Panc1 (cell line): ENCODE results near the gene KIAA1671. TPM values are rescaled to one million over a fixed set of nuclear protein-coding genes. Genes with fewer than 3 reads are reported as not detected.
A peak's percentile ranks its signal among the peaks of the same experiment; 100 is the strongest.

Source experiments
- ATAC-seq: fragments of 200-7000 bp; cut with Tn5 transposase; 2 replicates; pipeline ENCODE4 v1.9.1; 2020; ENCODE audit warnings: mild to moderate bottlenecking, moderate library complexity
- BruUV-seq: library from RNA; stranded (reverse); fragments of 400-500 nt; replicated peaks from 2 replicates; lab custom pipeline; 2021; lab: Mats Ljungman, UMichigan
- CTCF ChIA-PET: fragments of 300-600 bp; sonication (Branson Sonifier 250); formaldehyde crosslinking; loops from one replicate; lab custom pipeline; 2022; ENCODE audit warnings: antibody characterized with exemption; lab: Charles Lee
- POLR2A ChIA-PET: fragments of 300-600 bp; sonication (Branson Sonifier 250); formaldehyde crosslinking; loops from one replicate; lab custom pipeline; 2022; ENCODE audit warnings: antibody characterized with exemption; lab: Charles Lee
- DNase-seq: peaks from one replicate; pipeline ENCODE4 v3.0.0-alpha.2; 2010; ENCODE audit warnings: low read depth, low spot score
- H3K27ac ChIP-seq: 2 replicates; pipeline ENCODE4 v1.5.1; 2011; ENCODE audit warnings: mild to moderate bottlenecking, low read length, inconsistent platforms
- H3K27me3 ChIP-seq: fragments of 200-500 bp; sonication (Bioruptor generic); 2 replicates; pipeline ENCODE4 v1.6.0; 2014; ENCODE audit warnings: low read length, inconsistent platforms; ENCODE audit not compliant: control insufficient read depth, insufficient read depth
- H3K36me3 ChIP-seq: fragments of 200-500 bp; sonication (Bioruptor generic); 2 replicates; pipeline ENCODE4 v1.5.1; 2014; ENCODE audit warnings: inconsistent platforms, mild to moderate bottlenecking, low read length, moderate library complexity; ENCODE audit not compliant: control insufficient read depth, insufficient read depth
- H3K4me1 ChIP-seq: 2 replicates; pipeline ENCODE4 v1.5.1; 2011; ENCODE audit warnings: inconsistent platforms, mild to moderate bottlenecking, low read length, moderate library complexity; ENCODE audit not compliant: control insufficient read depth, insufficient read depth
- H3K4me3 ChIP-seq, 2 experiments: 2 replicates each; pipeline ENCODE4 v1.5.1; 2011 to 2012; ENCODE audit warnings: low read depth in 2 of 2, low read length in 2 of 2, mild to moderate bottlenecking in 2 of 2, inconsistent platforms in 1 of 2, moderate library complexity in 1 of 2
- H3K9me3 ChIP-seq: fragments of 200-500 bp; sonication (Bioruptor generic); 2 replicates; pipeline ENCODE4 v1.5.1; 2014; ENCODE audit warnings: low read depth, mild to moderate bottlenecking, inconsistent platforms, low read length, moderate library complexity; ENCODE audit not compliant: control insufficient read depth, insufficient read depth
- CTCF ChIP-seq: fragments of 450-650 bp; IDR thresholded peaks from 2 replicates; pipeline ENCODE4 v1.5.1; 2017; ENCODE audit warnings: mild to moderate bottlenecking
- POLR2AphosphoS5 ChIP-seq: IDR thresholded peaks from 2 replicates; pipeline ENCODE4 v1.6.1; 2012; ENCODE audit warnings: mild to moderate bottlenecking, low read depth, low read length, moderate library complexity
- REST ChIP-seq, 2 experiments: IDR thresholded peaks; 2 replicates each; pipeline ENCODE4 v1.6.1; 2011 to 2012; ENCODE audit warnings: low read depth in 2 of 2, control low read depth in 1 of 2, low read length in 1 of 2, mild to moderate bottlenecking in 1 of 2, moderate library complexity in 1 of 2; ENCODE audit not compliant: insufficient read depth in 1 of 2
- SIN3A ChIP-seq: IDR thresholded peaks from 2 replicates; pipeline ENCODE4 v1.6.1; 2012; ENCODE audit warnings: low read depth, mild to moderate bottlenecking, low read length, moderate library complexity, borderline replicate concordance; ENCODE audit not compliant: insufficient read depth
- TCF7L2 ChIP-seq: IDR thresholded peaks from 2 replicates; pipeline ENCODE4 v1.6.1; 2011; ENCODE audit warnings: mild to moderate bottlenecking, low read depth, low read length, inconsistent platforms
- in situ Hi-C: cut with HindIII; loops from 2 replicates; pipeline ENCODE4 v1.10.0; 2016; ENCODE audit warnings: low sequenced_read_pairs, low pct_unique_long_range_greater_than_20kb
- intact Hi-C: fragments of 100-400 bp; cut with micrococcal nuclease; formaldehyde crosslinking; loops from one replicate; pipeline ENCODE4 v1.10.0; 2022; ENCODE audit not compliant: unreplicated experiment
- total RNA-seq: library from RNA; stranded (reverse); gene quantifications from one replicate; pipeline ENCODE4 v1.2.1, GENCODE V29; 2021; ENCODE audit not compliant: unreplicated experiment

Gene KIAA1671
- total RNA-seq, 1 experiment from 2014 or later = 48.1 TPM

- DNase-seq (no peak), ATAC-seq (peak; percentile 81; the same call in 1 of the 2 replicates)
- H3K4me1 ChIP-seq = peaks cover 11% of the 10 kb centered on the region
- H3K36me3 ChIP-seq = no peaks in the 10 kb centered on the region
- TF ChIP-seq CTCF (no peak), REST (IDR thresholded peaks at IDR 0.05; ENCODE audit: insufficient read depth in 1 of 2, low read depth in 2 of 2, low read length in 1 of 2) (no peak), TCF7L2 (no peak), SIN3A (no peak), POLR2AphosphoS5 (no peak)
- in situ Hi-C loops = no loop called here
- no peak overlapping the region for H3K27ac ChIP-seq
- ChIA-PET CTCF (no interaction called here), POLR2A (no interaction called here)
- H3K4me3 ChIP-seq = no peak overlapping the region
- intact Hi-C loops = no loop called here
- H3K9me3 ChIP-seq = no peaks in the 10 kb centered on the region
- BruUV-seq = no TSS peak
- H3K27me3 ChIP-seq = no peaks in the 10 kb centered on the region
Measured at GRCh38 chr22:25120093-25120561, 167.6 kb downstream of the KIAA1671 start.

- CTCF ChIA-PET = no interaction called here
Measured at GRCh38 chr22:25120761-25121212, 168.3 kb downstream of the KIAA1671 start.

More at GRCh38 chr22:25120761-25121212, 168.3 kb downstream of the KIAA1671 start:
- ATAC-seq = no peak
- no TSS peak for BruUV-seq
- Histone ChIP-seq H3K9me3 (no peaks in the 10 kb centered on the region), H3K4me3 (no peak overlapping the region), H3K27ac (no peak overlapping the region), H3K36me3 (no peaks in the 10 kb centered on the region), H3K27me3 (no peaks in the 10 kb centered on the region), H3K4me1 (peaks cover 11% of the 10 kb centered on the region)
- intact Hi-C loops (no loop called here), in situ Hi-C loops (no loop called here)
- POLR2A ChIA-PET = no interaction called here
- TF ChIP-seq REST (IDR thresholded peaks at IDR 0.05; ENCODE audit: insufficient read depth in 1 of 2, low read depth in 2 of 2, low read length in 1 of 2) = no peak
- no peak for TF ChIP-seq TCF7L2
- TF ChIP-seq SIN3A = no peak
- no peak for TF ChIP-seq CTCF
- TF ChIP-seq POLR2AphosphoS5 = no peak
- DNase-seq = no peak
